Urinary bladder (tissue), 4 donors: ENCODE data around the gene LRRC3C. TPM values are rescaled to one million over a fixed set of nuclear protein-coding genes. Genes with fewer than 3 reads are reported as not detected.
A peak's percentile ranks its signal among the peaks of the same experiment; 100 is the strongest.
"Not testable (repeated sequence)": the region's sequence is repeated elsewhere in the genome, so short reads cannot be mapped to it uniquely, and the experiment has no call there.

Source experiments
- DNase-seq: peaks from one replicate; pipeline ENCODE4 v3.0.0-alpha.2; 2015; ENCODE audit errors: extremely low spot score
- H3K27ac ChIP-seq: one replicate; pipeline ENCODE4 v1.5.1; 2013; ENCODE audit warnings: low read depth, mild to moderate bottlenecking, moderate library complexity
- H3K36me3 ChIP-seq: one replicate; pipeline ENCODE4 v1.6.1; 2013; ENCODE audit warnings: mild to moderate bottlenecking, moderate library complexity; ENCODE audit not compliant: insufficient read depth
- H3K4me1 ChIP-seq: one replicate; pipeline ENCODE4 v1.6.1; 2013; ENCODE audit warnings: mild to moderate bottlenecking, moderate library complexity; ENCODE audit not compliant: insufficient read depth
- H3K4me3 ChIP-seq: one replicate; pipeline ENCODE4 v1.5.1; 2013; ENCODE audit warnings: low read depth, low read length
- WGBS: extraction: QIAGEN DNeasy Blood & Tissue Kit; methylation state at CpG from one replicate; pipeline ENCODE4 v1.1.7; 2013; 5-methylcytosine and 5-hydroxymethylcytosine counted together
- polyA plus RNA-seq: library from polyadenylated mRNA; stranded (reverse); fragments of 200-250 nt; gene quantifications from one replicate; pipeline ENCODE4 v1.2.3, GENCODE V29; 2013
- total RNA-seq: library from RNA; depleted of rRNA; stranded (reverse); fragments of >200 nt; gene quantifications from one replicate; pipeline ENCODE4 v1.2.3, GENCODE V29; 2014
- donor health status: healthy with polysubstance abuse.
- donor health status: healthy.

Gene LRRC3C
- not detected for total RNA-seq
- polyA plus RNA-seq = not detected

- DNase-seq = peak; percentile 89
- Histone ChIP-seq H3K4me1 (peaks cover 4% of the 10 kb centered on the region), H3K36me3 (peaks cover 2% of the 10 kb centered on the region), H3K27ac (peak within 1 kb of the TSS; percentile 81), H3K4me3 (peak within 1 kb of the TSS; percentile 84)
- WGBS = under 1% methylated on average over 72 of the region's 72 CpGs
These were observed at the start of gene LRRC3C, which contains the start of gene ORMDL3 for GRCh38 chr17:39927101-39927928. Gene LRRC3C, plus strand, starts transcription at chr17:39927732. Its CDS starts 13,792 bp downstream, at chr17:39941524. Gene ORMDL3, minus strand, starts transcription at chr17:39927601. Its CDS starts 3,398 bp downstream, at chr17:39924203.

- not testable (repeated sequence) for H3K4me3 ChIP-seq, H3K4me1 ChIP-seq, H3K27ac ChIP-seq, DNase-seq, H3K36me3 ChIP-seq
- 63% methylated on average over 5 of the region's 5 CpGs for WGBS
These were observed 41.4 kb upstream of the LRRC3C start for GRCh38 chr17:39886102-39886501.

GRCh38 chr17:39887078-39887477, 40.5 kb upstream of the LRRC3C start:
- Histone ChIP-seq H3K36me3 (no peaks in the 10 kb centered on the region), H3K27ac (no peak overlapping the region), H3K4me1 (no peaks in the 10 kb centered on the region), H3K4me3 (no peak overlapping the region)
- DNase-seq = no peak

- H3K4me3 ChIP-seq = no peak overlapping the region
- H3K36me3 ChIP-seq = no peaks in the 10 kb centered on the region
- WGBS = 37% methylated on average over 2 of the region's 2 CpGs
- H3K4me1 ChIP-seq = no peaks in the 10 kb centered on the region
- no peak overlapping the region for H3K27ac ChIP-seq
- DNase-seq = no peak
These were observed 38.3 kb upstream of the LRRC3C start for GRCh38 chr17:39889200-39889599.

- Histone ChIP-seq H3K36me3 (no peaks in the 10 kb centered on the region), H3K4me1 (no peaks in the 10 kb centered on the region), H3K27ac (no peak overlapping the region), H3K4me3 (no peak overlapping the region)
- 22% methylated on average over 3 of the region's 3 CpGs for WGBS
- DNase-seq = no peak
These were observed 32.7 kb upstream of the LRRC3C start for GRCh38 chr17:39894681-39895376.

GRCh38 chr17:39898088-39898487, 29.4 kb upstream of the LRRC3C start:
- 95% methylated on average over 4 of the region's 4 CpGs for WGBS
- DNase-seq = no peak
- H3K4me3 ChIP-seq = no peak overlapping the region
- H3K27ac ChIP-seq = no peak overlapping the region
- no peaks in the 10 kb centered on the region for H3K4me1 ChIP-seq
- no peaks in the 10 kb centered on the region for H3K36me3 ChIP-seq

- Histone ChIP-seq H3K4me3 (no peak overlapping the region), H3K27ac (no peak overlapping the region), H3K36me3 (no peaks in the 10 kb centered on the region), H3K4me1 (no peaks in the 10 kb centered on the region)
- no peak for DNase-seq
These were observed 28.3 kb upstream of the LRRC3C start for GRCh38 chr17:39899215-39899614.

- not testable (repeated sequence) for H3K27ac ChIP-seq, DNase-seq, H3K4me1 ChIP-seq, H3K4me3 ChIP-seq, H3K36me3 ChIP-seq
- WGBS = 90% methylated on average over 2 of the region's 2 CpGs
These were observed 25.5 kb upstream of the LRRC3C start for GRCh38 chr17:39902027-39902426.

- no peak for DNase-seq
- Histone ChIP-seq H3K4me3 (no peak overlapping the region), H3K27ac (no peak overlapping the region), H3K4me1 (no peaks in the 10 kb centered on the region), H3K36me3 (no peaks in the 10 kb centered on the region)
- WGBS = 93% methylated on average over 4 of the region's 4 CpGs
These were observed 24.2 kb upstream of the LRRC3C start for GRCh38 chr17:39903158-39903884.

- Histone ChIP-seq H3K4me1 (no peaks in the 10 kb centered on the region), H3K4me3 (no peak overlapping the region), H3K27ac (no peak overlapping the region), H3K36me3 (no peaks in the 10 kb centered on the region)
- no peak for DNase-seq
- WGBS = 76% methylated on average over 3 of the region's 3 CpGs
These were observed 22.6 kb upstream of the LRRC3C start for GRCh38 chr17:39904990-39905288.

- Histone ChIP-seq H3K27ac (no peak overlapping the region), H3K4me3 (no peak overlapping the region), H3K4me1 (no peaks in the 10 kb centered on the region), H3K36me3 (no peaks in the 10 kb centered on the region)
- no peak for DNase-seq
- WGBS = 92% methylated on average over 6 of the region's 6 CpGs
These were observed 18.7 kb upstream of the LRRC3C start for GRCh38 chr17:39908789-39909352.

- H3K36me3 ChIP-seq = no peaks in the 10 kb centered on the region
- H3K27ac ChIP-seq = no peak overlapping the region
- DNase-seq = no peak
- H3K4me1 ChIP-seq = no peaks in the 10 kb centered on the region
- 87% methylated on average over 3 of the region's 3 CpGs for WGBS
- H3K4me3 ChIP-seq = no peak overlapping the region
These were observed 13.5 kb upstream of the LRRC3C start for GRCh38 chr17:39913989-39914388.

- Histone ChIP-seq H3K4me1 (no peaks in the 10 kb centered on the region), H3K36me3 (no peaks in the 10 kb centered on the region), H3K4me3 (no peak overlapping the region), H3K27ac (no peak overlapping the region)
- 79% methylated on average over 4 of the region's 4 CpGs for WGBS
- DNase-seq = no peak
These were observed 12.0 kb upstream of the LRRC3C start for GRCh38 chr17:39915559-39915958.
